Measurements from ENCODE around the gene YAP1.

Gene YAP1

DNA sequence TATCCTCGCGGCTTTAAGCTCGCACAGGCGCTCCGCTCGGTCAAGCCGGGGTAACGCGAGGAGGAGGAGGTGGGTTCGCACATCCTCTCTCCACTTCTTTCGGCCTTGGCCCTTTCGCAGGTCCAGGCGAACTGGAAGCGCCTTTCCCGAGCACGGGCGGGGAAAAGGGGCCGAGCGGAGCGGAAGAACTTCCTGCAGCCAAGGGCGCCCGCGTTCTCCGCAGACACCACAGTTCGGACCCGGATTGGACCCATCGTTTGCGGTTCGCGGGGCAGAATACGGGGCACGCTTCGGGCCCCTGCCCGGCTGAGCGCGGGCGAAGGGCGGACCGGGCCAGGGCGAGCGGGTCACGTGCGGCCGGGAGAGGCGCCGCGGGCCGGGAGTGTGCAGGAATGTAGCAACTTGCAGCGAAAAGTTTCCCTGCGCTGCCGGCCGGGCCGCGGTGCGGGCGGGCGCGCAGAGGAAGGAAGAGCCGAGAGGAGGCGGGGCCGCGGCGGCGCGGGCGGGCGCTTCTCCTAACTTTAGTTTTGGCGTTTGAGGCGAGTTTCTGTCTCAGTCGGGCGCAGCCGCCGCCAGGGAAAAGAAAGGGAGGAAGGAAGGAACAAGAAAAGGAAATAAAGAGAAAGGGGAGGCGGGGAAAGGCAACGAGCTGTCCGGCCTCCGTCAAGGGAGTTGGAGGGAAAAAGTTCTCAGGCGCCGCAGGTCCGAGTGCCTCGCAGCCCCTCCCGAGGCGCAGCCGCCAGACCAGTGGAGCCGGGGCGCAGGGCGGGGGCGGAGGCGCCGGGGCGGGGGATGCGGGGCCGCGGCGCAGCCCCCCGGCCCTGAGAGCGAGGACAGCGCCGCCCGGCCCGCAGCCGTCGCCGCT, at the start of gene YAP1:
Gene YAP1 (plus strand): TSS at position 552 of the 865 bp plus-strand sequence. CDS start 402 bp downstream, outside the sequence.
- FAIRE-seq = no peak

DNA sequence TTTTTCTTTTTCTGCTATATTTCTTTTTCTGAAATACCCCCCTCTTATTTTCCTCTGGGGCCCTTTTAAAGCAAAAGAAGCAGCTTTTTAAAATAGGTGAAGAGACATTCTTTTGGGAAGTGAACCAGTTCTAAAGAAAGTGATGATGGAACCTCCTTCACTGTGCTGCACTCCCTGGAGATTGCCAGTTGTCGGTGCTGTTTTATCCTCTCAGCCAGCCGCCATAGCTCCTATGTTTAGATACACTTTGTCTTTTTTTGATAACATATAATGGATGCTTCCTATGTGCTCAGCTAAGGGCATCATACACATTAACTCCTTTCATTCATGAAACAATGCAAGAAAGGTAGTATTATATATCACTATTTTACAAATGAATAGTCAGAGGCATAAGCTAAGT, 49.0 kb upstream of the YAP1 start:
- no peak for FAIRE-seq

DNA sequence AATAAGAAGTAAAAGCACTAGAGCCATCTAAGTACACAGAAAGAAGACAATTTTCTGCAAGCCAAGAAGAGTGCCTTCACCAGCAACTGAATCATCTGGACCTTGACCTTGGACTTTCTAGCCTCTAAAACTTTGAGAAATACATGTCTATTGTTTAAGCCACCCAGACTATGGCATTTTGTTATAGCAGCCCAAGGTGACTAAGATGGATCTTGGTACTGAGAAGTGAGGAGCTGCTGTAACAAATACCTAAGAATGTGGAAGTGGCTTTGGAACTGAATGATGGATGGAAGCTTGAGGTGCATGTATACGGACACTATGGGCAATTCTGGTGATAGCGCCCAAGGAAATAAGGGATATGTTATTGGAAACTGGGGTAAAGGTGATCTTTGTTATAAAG, 48.1 kb upstream of the YAP1 start:
- FAIRE-seq = no peak

DNA sequence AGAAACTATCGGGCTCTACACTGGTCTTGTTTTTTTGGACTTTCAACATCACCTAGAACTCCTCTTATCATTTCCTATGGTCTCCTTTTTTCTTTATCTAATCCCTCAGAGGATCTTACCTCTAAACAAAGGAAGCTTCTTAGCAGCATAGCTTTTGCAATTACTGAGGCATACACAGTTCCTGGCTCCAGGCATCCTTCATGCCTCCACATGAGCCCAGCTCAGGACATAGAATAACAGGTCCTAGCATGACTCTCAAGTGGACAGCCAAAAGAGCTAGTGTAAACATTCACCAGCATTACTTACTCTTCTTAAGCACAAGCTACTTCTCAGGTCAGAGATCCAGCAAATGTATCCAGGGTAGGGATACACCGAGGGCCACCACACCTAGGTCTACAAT, 45.9 kb upstream of the YAP1 start:
- FAIRE-seq = no peak

DNA sequence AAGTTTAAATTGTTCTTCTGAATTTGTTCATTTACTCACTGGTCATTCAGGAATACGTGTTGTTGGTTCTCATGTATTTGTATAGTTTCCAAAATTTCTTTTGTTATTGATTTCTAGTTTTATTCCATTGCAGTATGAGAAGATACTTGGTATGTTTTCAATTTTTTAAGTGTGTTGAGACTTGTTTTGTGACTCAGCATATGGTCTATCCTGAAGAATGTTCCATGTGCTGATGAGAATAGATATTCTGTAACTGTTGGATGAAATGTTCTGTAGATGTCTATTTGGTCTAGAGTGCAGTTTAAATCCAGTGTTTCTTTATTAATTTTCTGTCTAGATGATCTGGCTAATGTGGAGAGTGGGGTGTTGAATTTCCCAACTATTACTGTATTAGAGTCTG, 39.5 kb upstream of the YAP1 start:
- FAIRE-seq = no peak

DNA sequence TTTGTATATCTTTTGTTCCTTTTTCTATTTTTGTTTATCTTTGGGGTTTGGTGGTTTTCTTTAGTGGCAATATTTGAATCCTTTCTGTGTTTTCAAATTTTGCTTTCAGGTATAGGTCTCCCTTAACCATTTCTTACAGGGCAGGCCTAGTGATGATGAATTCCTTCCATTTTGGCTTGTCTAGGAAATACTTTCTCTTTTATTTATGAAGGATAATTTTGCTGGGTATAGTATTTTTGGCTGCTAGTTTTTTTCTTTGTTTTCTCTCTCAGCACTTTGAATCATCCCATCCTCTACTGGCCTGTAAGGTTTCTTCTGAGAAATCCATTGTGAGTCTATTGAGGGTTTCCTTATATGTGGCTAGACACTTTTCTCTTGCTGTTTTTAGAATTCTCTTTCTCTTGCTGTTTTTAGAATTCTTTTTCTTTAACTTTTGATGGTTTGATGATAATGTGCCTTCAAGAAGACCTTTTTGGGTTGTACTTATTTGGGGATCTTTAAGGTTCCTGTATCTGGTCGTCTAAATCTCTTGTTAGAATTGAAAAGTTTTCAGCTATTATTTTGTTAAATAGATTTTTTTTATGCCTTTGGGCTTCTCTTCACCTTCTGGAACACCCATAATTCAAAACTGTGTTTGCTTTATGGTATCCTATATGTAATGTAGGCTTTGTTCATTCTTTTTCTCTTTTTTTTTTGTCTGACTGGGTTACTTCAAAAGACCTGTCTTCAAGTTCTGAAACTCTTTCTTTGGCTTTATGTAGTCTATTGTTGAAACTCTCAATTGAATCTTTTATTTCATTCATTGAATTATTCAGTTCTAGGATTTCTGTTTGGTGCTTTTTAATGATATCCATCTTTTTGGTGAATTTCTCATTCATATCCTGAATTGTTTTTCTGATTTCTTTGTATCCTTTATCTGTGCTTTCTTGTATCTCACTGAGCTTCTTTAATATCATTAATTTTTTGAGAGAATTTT, 38.5 kb upstream of the YAP1 start:
- no peak for FAIRE-seq

DNA sequence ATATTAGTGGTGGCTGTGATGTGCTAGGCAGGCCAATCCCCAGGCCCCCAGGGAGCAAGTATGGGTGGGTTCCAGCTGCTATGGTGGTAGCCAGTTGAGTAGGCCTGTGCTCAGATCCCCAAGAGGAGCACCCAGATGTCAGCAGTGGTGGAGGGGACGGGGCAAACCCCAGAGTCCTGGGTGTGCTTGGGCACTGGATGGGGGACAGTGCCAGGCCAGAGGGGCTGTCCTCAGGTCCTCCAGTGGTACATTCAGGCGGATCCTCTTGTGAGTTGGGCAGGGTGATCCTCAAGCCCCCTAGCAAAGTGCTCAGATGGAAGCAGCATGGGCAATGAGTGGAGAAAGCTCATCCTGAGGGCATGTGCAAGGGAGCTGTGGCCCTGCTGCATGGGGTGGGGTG, 37.0 kb upstream of the YAP1 start:
- no peak for FAIRE-seq

DNA sequence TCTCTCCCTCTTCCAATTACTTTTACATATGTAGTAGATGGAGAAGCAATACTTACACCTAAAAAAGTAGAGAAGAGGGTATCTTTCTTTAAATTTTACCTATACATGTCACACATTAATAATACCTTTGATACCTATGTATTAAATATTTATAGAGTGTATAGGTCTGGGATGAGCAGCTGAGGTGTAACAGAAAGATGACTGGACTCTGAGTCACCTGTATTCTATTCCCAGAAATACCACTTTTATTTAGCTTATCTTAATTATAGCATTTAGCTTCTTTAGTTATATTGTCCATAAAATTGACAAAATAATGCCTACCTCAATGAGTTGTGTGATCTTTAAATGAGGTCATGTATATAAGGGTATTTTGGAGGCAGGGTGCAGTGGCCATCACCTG, 30.6 kb upstream of the YAP1 start:
- no peak for FAIRE-seq

DNA sequence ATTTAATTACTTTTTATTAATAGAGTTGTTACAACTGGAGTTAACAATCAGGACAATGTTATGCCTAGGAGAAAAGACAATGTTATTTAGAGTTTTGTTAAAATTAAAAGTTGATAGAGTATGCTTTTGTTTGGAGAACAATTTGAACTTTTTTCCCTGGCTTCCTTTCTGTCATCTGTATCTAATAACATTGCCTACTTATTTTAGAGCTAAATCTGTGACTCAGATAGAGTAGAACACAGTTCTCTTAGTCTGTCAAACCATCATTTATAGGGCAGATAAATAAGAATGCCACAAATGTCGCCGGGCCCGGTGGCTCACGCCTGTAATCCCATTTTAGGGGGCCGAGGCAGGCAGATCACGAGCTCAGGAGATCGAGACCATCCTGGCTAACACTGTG, 28.9 kb upstream of the YAP1 start:
- FAIRE-seq = no peak

DNA sequence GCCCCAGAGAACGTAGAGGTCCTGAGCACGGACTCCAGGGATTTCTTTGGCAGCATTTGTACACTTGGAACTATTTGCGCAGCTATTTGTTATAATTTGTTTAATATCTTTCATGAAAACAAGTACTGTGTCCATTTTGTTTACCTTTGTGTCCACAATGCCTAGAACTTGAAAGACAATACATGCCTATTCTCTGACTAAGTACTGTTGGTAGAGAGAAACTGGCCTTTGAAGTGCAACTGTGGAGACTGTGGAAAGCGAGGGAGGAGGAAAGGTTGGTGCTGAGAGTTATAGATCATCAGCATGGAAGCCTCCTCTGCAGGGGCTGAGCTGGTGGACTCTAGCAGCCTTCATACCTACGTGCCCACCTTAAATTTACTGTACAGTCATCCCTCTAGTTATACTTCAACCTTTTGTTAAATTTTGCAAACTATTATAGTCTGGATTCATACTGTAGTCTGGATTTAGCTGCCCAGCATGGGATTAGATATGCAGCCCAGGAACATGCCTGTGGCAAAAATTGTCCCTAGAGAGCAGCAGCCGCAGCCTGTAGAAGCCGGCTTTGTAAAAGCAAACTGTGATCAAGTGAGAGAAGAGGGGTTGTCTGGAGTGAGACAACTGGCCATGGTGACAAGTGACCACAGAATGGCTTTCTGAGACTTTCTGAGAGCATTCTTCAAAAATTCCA, 24.2 kb upstream of the YAP1 start:
- no peak for FAIRE-seq

DNA sequence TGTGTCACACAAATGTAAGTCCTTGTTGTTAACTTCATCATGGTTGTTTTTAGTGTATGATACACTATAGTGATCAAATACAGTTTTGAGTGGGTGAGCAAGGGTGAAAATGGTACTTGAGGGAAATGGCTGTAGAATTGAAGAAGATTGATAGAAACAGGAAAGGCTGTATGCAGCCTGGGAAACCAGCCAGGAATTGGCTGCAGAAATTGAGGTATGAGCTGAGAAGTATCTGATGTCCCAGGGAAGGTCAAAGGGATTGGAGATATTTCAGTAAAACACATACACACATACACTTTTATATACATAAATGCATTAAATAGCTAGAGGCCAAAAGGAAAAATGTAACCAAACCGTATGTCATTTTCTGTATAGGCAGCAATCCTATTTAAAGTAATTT, 13.1 kb upstream of the YAP1 start:
- FAIRE-seq = no peak

DNA sequence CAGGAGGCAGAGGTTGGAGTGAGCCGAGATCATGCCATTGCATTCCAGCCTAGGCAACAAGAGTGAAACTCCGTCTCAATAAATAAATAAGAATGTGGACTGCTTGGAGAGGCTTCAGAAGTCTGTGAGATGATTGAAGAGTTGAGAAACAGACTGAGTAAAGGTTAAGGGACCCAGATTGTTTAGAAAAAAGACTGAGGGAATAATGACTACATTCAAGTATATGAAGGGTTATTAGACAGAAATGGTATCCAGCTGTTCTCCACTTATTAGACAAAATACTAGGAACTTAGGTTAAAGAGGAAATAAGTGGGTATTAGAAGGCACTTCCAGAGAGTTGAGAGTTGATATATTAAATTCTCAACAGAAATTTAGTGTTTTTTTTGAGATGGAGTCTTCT, 10.5 kb upstream of the YAP1 start:
- no peak for FAIRE-seq

DNA sequence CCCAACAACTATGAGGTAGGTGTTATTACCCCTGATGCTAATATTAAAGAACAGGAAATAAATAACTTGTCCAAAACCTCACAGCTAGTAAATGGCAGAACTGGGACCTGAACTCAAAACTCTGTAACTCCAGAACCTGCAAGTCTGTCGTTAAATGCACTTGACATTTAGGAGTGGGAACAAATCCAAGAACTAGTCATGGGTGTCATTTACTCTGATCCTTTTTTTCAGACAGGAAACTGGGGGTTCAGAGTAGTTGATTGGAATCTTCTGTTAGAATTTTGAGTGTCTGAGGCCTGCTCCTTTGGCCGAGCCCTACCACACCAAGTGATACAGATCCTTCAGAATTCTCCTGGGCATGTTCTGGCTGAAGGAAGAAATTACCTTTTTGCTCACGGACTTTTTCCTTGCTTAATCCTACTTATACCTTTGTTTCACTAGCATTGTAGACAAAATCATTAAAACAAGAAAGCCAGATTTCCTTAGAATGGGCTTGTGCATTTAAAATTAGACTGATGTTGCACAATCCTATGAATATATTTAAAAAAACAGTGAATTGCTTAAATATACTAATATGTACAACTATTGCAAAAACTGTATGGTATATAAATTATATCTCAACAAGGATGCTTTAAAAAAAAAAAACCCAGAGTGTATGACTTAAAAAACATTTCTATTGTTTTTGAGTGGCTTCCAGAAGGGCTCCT, 1.4 kb upstream of the YAP1 start:
- no peak for FAIRE-seq

DNA sequence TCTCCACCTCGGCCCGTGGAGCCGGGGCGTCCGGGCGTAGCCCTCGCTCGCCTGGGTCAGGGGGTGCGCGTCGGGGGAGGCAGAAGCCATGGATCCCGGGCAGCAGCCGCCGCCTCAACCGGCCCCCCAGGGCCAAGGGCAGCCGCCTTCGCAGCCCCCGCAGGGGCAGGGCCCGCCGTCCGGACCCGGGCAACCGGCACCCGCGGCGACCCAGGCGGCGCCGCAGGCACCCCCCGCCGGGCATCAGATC, 439 bp downstream of the YAP1 start:
- no peak for FAIRE-seq

DNA sequence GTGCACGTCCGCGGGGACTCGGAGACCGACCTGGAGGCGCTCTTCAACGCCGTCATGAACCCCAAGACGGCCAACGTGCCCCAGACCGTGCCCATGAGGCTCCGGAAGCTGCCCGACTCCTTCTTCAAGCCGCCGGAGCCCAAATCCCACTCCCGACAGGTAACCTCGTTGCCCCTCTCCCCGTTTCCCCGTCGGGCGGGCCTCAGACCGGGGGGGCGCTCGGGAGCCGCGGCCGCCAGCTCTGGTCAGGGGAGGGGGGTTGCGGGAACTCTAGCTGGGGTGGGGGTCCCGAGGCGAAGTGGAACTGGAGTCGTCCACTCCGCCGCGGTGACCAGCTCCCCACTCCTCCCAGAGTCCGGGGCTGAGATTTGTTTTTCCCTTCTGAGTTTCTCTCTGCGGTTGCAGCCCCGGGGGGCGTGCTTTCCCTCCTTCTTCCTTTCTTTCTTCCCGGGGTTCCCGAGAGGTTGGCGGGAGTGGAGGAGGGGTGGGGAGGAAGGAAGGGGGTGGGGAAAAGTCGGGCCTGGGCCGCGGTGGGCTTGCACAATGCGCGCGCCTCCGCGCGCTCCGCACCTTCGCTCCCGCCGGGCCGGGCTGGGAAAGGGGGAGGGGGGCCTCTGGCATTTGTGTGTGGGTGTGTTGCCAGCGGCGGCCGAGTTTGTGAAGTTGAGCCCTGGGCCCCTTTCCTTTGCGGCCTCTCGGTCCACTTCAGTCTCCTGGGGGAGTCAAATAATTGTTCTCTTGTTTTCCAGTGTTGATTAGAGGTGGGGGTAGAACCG, 952 bp downstream of the YAP1 start:
- FAIRE-seq = no peak

DNA sequence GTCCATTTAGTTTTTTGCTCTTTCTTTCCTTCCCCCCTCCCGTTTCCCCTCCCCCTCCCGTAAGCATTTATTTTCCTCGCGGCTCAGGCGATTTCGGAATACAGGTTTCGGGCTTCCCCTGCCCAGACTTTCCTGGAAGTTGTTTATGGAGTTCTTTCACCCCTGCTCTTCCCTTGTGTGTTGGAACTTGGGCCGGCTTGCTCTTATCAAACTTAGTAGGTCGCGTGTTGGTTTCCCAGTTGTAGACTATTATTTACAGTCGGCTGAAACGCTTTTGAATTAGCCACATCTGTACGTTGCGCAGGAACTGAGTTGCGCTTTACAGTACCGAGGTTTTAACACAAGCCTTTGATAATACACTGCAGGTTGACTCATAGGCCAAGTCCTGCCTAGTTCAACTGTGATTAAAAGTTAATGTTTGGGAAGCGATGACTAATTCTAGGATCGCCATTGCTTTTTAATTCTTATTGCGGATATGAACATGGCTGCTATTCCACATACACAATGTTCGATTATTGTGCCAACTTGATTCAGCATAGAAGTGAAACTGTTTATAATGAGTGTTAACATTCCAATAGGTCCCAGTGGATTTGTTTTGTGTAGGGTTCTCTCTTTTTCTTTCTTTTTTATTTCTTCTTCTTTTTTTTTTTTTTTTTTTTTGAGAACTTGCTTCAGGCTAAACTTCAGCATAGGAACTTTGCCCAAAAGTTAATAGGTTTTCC, 1.7 kb downstream of the YAP1 start:
- FAIRE-seq = no peak

DNA sequence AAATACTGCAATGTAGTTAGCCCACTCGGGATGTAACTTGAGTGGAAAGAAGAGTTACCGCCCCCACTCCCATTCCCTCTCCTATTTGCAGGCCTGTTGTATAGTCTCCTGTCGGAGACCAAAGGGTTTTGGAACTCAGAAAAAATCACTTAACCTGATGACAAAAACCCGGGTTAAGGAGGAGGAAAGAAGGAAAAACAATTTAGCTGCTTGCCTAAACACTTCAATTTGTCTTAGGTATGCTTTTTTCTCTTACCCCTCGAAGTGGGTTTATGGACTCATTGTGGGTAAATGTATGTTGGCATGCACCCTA, 2.2 kb downstream of the YAP1 start:
- no peak for FAIRE-seq

DNA sequence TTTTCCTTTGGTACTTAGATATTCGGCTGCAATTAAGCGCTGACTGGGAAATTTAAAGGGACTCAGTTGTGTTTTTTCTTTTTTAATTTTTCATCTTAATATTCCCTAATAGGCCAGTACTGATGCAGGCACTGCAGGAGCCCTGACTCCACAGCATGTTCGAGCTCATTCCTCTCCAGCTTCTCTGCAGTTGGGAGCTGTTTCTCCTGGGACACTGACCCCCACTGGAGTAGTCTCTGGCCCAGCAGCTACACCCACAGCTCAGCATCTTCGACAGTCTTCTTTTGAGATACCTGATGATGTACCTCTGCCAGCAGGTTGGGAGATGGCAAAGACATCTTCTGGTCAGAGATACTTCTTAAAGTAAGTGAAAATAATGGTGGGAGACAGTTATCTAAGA, 3.8 kb downstream of the YAP1 start:
- no peak for FAIRE-seq

DNA sequence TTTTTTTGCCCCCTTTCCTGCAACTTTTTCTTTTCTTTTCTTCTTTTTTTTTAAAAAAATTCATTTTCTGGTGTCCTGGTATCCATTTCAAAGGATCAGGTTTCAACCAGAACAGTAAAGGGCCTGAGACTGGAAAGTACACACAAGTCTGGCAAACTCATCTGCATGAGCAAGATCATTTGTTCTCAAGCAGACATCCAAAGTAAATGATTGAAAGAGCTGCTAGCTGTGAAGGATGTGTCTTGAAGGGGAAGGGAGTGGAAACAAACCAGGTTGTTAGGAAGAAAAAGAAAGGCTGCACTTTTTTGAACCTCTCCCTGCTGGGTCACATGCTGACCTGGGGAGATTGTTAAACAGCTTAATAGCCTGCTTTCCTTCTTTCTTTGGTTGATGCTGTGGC, 5.3 kb downstream of the YAP1 start:
- FAIRE-seq = peak; percentile 58

DNA sequence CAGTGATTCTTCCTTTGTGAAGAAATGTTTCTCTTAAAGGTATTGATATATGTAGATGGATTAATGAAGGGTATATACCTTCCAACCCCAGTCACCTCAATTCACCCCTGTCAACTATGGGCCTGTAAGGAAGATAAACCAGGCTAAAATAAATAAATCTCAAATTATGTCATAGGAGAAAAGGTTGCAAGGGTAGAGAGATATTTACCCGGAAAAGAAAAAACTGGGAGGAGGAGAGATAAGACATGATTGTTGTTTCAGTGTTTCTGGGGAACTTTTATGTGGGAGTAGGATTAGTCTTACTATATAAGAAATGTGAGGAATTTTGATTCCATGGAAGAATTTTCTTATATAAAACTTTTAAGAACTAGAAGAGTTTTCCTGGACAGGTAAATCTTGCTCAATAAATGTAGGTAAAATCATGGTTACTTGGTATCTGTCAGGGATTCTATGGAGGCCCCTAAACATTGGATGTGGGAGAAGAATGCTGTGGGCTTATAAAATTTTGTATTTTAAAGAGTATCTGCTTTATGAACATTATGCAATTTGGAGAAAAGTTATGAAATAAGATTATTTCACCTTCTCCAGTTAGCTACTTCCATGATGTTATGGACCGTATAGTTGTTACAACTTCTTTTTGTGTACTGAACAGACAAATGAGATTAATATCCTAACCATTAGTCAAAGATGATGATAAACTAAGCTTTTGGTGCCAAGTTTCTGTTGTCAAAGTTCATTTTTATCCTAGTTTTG, 6.4 kb downstream of the YAP1 start:
- no peak for FAIRE-seq

Measured in colon (tissue), 2 donors.